OCI-LY1 (cell line): ENCODE results near the gene PTPRN2.

Experiments used
- H2AFZ ChIP-seq: fragments of 200-600 bp; sonication (generic), shearing (Covaris generic); 2 replicates; pipeline ENCODE4 v1.6.0; 2014; ENCODE audit warnings: antibody characterized with exemption, mild to moderate bottlenecking, low read length
- H3F3A ChIP-seq: fragments of 200-600 bp; sonication (generic), shearing (Covaris generic); 2 replicates; pipeline ENCODE4 v1.6.0; 2014; ENCODE audit warnings: mild to moderate bottlenecking, antibody characterized with exemption, low read length, moderate library complexity; ENCODE audit not compliant: insufficient read depth
- H3K27ac ChIP-seq: fragments of 200-600 bp; sonication (generic); 2 replicates; pipeline ENCODE4 v1.5.1; 2014; ENCODE audit warnings: low read length, mixed run types, mild to moderate bottlenecking, low read depth; ENCODE audit not compliant: poor library complexity, severe bottlenecking
- H3K27me3 ChIP-seq: fragments of 200-600 bp; sonication (generic); 2 replicates; pipeline ENCODE4 v1.6.0; 2014; ENCODE audit warnings: antibody characterized with exemption, mild to moderate bottlenecking, low read length, moderate library complexity; ENCODE audit not compliant: insufficient read depth
- H3K36me3 ChIP-seq: fragments of 200-600 bp; sonication (generic); 2 replicates; pipeline ENCODE4 v1.6.1; 2014; ENCODE audit warnings: mild to moderate bottlenecking, antibody characterized with exemption, low read length, moderate library complexity, mixed read lengths; ENCODE audit not compliant: insufficient read depth
- H3K4me1 ChIP-seq: fragments of 200-600 bp; sonication (generic); 2 replicates; pipeline ENCODE4 v1.5.1; 2014; ENCODE audit warnings: mild to moderate bottlenecking, low read length, moderate library complexity; ENCODE audit not compliant: insufficient read depth, severe bottlenecking
- H3K4me2 ChIP-seq: fragments of 200-600 bp; sonication (generic), shearing (Covaris generic); 2 replicates; pipeline ENCODE4 v1.6.1; 2014; ENCODE audit warnings: low read length
- H3K4me3 ChIP-seq: fragments of 200-600 bp; sonication (generic); 2 replicates; pipeline ENCODE4 v1.5.1; 2014; ENCODE audit warnings: low read length, low read depth, mild to moderate bottlenecking, mixed read lengths; ENCODE audit not compliant: poor library complexity, severe bottlenecking
- H3K79me2 ChIP-seq: fragments of 200-600 bp; shearing (Covaris generic); 2 replicates; pipeline ENCODE4 v1.6.1; 2016; ENCODE audit warnings: mixed run types, low read length, mixed read lengths; ENCODE audit not compliant: insufficient read depth
- H3K9ac ChIP-seq: fragments of 200-600 bp; sonication (generic), shearing (Covaris generic); 2 replicates; pipeline ENCODE4 v1.6.1; 2014; ENCODE audit warnings: mild to moderate bottlenecking, low read length, mixed read lengths
- H3K9me2 ChIP-seq: fragments of 200-600 bp; sonication (generic), shearing (Covaris generic); 2 replicates; pipeline ENCODE4 v1.6.1; 2014; ENCODE audit warnings: low read depth, mild to moderate bottlenecking, low read length, mixed read lengths
- H3K9me3 ChIP-seq: fragments of 200-600 bp; shearing (Covaris generic); 2 replicates; pipeline ENCODE4 v1.6.1; 2014; ENCODE audit warnings: low read length, mixed read lengths
- H4K20me1 ChIP-seq: fragments of 200-600 bp; sonication (generic), shearing (Covaris generic); 2 replicates; pipeline ENCODE4 v1.6.0; 2016; ENCODE audit warnings: mild to moderate bottlenecking, low read length; ENCODE audit not compliant: insufficient read depth
- EZH2 ChIP-seq: fragments of 200-600 bp; sonication (generic), shearing (Covaris generic); IDR thresholded peaks from 2 replicates; pipeline ENCODE4 v1.8.0; 2017; ENCODE audit warnings: borderline replicate concordance, mixed run types, mild to moderate bottlenecking, antibody characterized with exemption, low read length, moderate library complexity, mixed read lengths
- TF ChIP-seq, protein P1 (sequence below): fragments of 200-600 bp; sonication (generic), shearing (Covaris generic); IDR thresholded peaks from 2 replicates; pipeline ENCODE4 v1.5.1; 2017; ENCODE audit warnings: mild to moderate bottlenecking, antibody characterized with exemption, low read length, moderate library complexity, mixed read lengths

Gene PTPRN2

DNA sequence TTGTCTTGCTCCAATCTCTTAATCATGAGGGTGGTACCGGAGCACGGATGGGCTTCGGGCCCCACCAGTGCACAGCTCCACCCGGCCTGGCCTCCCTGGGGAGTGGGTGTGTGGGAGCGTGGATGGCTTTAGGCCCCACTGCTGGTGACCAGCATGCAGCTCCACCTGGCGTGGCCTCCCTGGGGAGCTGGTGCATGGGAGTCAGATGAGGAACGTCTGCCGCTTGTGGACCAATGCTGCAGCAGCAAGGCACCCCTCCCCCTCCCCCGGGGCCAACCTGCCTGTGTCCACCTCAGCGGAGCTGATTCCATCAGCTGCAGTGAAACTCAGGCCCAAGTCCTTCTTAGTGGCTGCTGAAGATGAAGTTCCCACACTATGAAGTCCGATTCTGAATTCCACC is 511.4 kb downstream of the PTPRN2 start:
- H3K9me3 ChIP-seq: no peaks in the 10 kb centered on the region
- H3K4me3 ChIP-seq: no peak overlapping the region
- H3K27ac ChIP-seq: no peak overlapping the region
- no peak overlapping the region for H3K4me2 ChIP-seq
- H3K27me3 ChIP-seq: no peaks in the 10 kb centered on the region; the same call in 1 of the 2 replicates
- no peak overlapping the region for H3K9ac ChIP-seq
- no peaks in the 10 kb centered on the region for H3K9me2 ChIP-seq
- no peaks in the 10 kb centered on the region for H3K36me3 ChIP-seq
- no peaks in the 10 kb centered on the region for H3K4me1 ChIP-seq
- no peak for TF ChIP-seq EZH2
- TF ChIP-seq, protein P1, sequence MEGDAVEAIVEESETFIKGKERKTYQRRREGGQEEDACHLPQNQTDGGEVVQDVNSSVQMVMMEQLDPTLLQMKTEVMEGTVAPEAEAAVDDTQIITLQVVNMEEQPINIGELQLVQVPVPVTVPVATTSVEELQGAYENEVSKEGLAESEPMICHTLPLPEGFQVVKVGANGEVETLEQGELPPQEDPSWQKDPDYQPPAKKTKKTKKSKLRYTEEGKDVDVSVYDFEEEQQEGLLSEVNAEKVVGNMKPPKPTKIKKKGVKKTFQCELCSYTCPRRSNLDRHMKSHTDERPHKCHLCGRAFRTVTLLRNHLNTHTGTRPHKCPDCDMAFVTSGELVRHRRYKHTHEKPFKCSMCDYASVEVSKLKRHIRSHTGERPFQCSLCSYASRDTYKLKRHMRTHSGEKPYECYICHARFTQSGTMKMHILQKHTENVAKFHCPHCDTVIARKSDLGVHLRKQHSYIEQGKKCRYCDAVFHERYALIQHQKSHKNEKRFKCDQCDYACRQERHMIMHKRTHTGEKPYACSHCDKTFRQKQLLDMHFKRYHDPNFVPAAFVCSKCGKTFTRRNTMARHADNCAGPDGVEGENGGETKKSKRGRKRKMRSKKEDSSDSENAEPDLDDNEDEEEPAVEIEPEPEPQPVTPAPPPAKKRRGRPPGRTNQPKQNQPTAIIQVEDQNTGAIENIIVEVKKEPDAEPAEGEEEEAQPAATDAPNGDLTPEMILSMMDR: no peak
- H4K20me1 ChIP-seq: no peaks in the 10 kb centered on the region
- no peaks in the 10 kb centered on the region for H3F3A ChIP-seq
- no peaks in the 10 kb centered on the region for H3K79me2 ChIP-seq
- H2AFZ ChIP-seq: no peak overlapping the region

DNA sequence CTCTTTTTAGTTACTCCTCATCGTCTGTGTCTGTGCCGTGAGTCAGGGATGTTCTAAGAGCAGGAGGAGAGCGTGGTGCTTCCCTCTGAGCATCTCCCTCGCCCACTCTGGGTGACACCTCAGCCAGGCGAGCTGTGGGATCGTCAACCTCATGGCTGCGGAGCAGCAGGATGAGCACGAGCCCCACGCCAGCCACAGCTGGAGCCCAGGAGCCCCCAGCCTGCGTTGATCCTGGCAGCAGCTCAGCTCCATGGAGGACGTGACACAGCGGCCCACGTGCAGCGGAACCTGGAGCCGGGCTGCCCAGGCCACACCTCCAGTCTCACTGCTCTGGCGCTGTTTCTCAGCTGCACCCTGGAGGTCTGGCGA is 512.0 kb downstream of the PTPRN2 start:
- H3K4me2 ChIP-seq: no peak overlapping the region
- no peaks in the 10 kb centered on the region for H3K9me2 ChIP-seq
- no peak overlapping the region for H3K9ac ChIP-seq
- H3K4me1 ChIP-seq: no peaks in the 10 kb centered on the region
- no peaks in the 10 kb centered on the region; the same call in 1 of the 2 replicates for H3K27me3 ChIP-seq
- no peaks in the 10 kb centered on the region for H3K9me3 ChIP-seq
- H3K4me3 ChIP-seq: no peak overlapping the region
- H2AFZ ChIP-seq: no peak overlapping the region
- H3K79me2 ChIP-seq: no peaks in the 10 kb centered on the region
- no peaks in the 10 kb centered on the region for H3F3A ChIP-seq
- H3K36me3 ChIP-seq: no peaks in the 10 kb centered on the region
- H4K20me1 ChIP-seq: no peaks in the 10 kb centered on the region
- TF ChIP-seq, protein P1: no peak
- TF ChIP-seq EZH2: no peak
- no peak overlapping the region for H3K27ac ChIP-seq

DNA sequence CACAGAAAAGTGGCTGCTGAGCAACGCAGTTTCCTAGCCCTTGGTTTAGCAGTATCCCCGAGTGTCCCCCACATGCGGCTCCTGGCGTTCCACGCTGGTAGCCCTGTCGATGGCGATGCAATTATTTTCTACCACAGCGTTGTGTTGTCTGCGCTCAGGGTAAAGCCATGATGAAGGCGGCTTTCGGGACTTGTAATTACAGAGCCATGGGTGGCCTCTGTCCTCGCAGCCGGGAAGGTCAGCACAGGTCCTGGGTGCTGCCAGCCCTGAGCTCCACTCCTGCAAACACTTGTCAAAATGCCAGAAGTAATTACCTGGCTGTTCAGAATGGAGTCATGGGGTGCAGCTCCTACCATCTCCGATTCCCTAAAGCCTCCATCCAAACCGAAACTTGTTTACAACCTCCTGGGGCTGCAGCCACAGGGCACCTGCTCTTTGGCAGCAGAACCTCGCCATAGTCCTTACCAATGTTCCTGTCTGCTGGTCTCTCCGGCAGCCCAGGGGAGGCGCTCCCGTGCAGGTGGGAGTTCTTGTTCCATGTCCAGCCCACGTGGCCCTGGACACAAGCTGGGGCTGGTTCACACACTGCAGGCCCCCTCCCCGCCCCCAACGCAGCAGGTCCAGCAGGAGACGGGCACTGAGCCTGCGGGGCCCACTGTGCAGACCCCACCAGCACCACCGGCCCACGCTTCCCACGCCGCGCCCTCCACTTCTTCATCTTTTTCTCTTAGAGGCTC is 512.6 kb downstream of the PTPRN2 start:
- no peaks in the 10 kb centered on the region for H3F3A ChIP-seq
- TF ChIP-seq, protein P1: no peak
- no peak for TF ChIP-seq EZH2
- no peaks in the 10 kb centered on the region for H4K20me1 ChIP-seq
- no peak overlapping the region for H3K9ac ChIP-seq
- H3K9me2 ChIP-seq: no peaks in the 10 kb centered on the region
- H2AFZ ChIP-seq: no peak overlapping the region
- H3K79me2 ChIP-seq: no peaks in the 10 kb centered on the region
- H3K9me3 ChIP-seq: no peaks in the 10 kb centered on the region
- H3K27ac ChIP-seq: no peak overlapping the region
- no peak overlapping the region for H3K4me3 ChIP-seq
- H3K36me3 ChIP-seq: no peaks in the 10 kb centered on the region
- H3K4me1 ChIP-seq: no peaks in the 10 kb centered on the region
- no peak overlapping the region for H3K4me2 ChIP-seq
- no peaks in the 10 kb centered on the region; the same call in 1 of the 2 replicates for H3K27me3 ChIP-seq
